Measurements from ENCODE around the gene SEC23IP.
A peak's percentile ranks its signal among the peaks of the same experiment; 100 is the strongest.
"Not testable (repeated sequence)": the region's sequence is repeated elsewhere in the genome, so short reads cannot be mapped to it uniquely, and the experiment has no call there.

SEC23IP gene

DNA sequence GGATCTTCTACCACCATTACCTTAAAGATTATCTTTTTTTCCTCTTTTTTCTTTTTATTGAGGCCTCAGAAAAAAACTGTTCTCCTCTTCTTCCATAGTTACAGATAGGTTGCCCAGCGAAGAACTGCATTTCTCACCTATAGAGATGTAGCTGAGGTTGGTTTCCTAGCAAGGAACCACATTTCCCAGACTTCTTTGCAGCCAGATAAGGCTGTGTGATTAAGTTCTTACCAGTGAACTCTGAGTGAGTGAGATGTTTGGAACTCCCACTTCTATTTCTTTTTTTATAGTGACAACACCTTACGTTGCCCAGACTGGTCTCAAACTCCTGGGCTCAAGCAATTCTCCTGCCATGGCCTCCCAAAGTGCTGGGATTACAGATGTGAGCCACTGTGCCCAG lies 14.0 kb upstream of the SEC23IP start:
- no peaks in the 10 kb centered on the region for H4K20me1 ChIP-seq (ENCODE audit: insufficient read depth, low read length)
- no peak for DNase-seq
- no peaks in the 10 kb centered on the region for H3K9me2 ChIP-seq (replicated peaks; ENCODE audit: insufficient read depth, low read length)
- H3K4me2 ChIP-seq (ENCODE audit: low read depth, low read length) = no peak overlapping the region
- TF ChIP-seq EZH2 (optimal IDR thresholded peaks at IDR 0.05; ENCODE audit: low read depth, low read length) = no peak
- TF ChIP-seq EZH2phosphoT487 (IDR thresholded peaks at IDR 0.05; ENCODE audit: low read length) = no peak
- TF ChIP-seq, protein P1, sequence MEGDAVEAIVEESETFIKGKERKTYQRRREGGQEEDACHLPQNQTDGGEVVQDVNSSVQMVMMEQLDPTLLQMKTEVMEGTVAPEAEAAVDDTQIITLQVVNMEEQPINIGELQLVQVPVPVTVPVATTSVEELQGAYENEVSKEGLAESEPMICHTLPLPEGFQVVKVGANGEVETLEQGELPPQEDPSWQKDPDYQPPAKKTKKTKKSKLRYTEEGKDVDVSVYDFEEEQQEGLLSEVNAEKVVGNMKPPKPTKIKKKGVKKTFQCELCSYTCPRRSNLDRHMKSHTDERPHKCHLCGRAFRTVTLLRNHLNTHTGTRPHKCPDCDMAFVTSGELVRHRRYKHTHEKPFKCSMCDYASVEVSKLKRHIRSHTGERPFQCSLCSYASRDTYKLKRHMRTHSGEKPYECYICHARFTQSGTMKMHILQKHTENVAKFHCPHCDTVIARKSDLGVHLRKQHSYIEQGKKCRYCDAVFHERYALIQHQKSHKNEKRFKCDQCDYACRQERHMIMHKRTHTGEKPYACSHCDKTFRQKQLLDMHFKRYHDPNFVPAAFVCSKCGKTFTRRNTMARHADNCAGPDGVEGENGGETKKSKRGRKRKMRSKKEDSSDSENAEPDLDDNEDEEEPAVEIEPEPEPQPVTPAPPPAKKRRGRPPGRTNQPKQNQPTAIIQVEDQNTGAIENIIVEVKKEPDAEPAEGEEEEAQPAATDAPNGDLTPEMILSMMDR (IDR thresholded peaks at IDR 0.05; ENCODE audit: low read length) = no peak
- H3K4me1 ChIP-seq (ENCODE audit: low read length) = 0 out of 2 replicates have a peak, but pooled peaks cover 4% of the 10 kb centered on the region
- H3K79me2 ChIP-seq (ENCODE audit: low read length) = no peaks in the 10 kb centered on the region
- H3K9ac ChIP-seq (ENCODE audit: low read length) = no peak overlapping the region
- no peak overlapping the region for H2AFZ ChIP-seq (ENCODE audit: low read length)
- H3K36me3 ChIP-seq (replicated peaks; ENCODE audit: insufficient read depth, low read length) = no peaks in the 10 kb centered on the region
- H3F3A ChIP-seq (ENCODE audit: insufficient read depth, low read length) = no peaks in the 10 kb centered on the region
- H3K27ac ChIP-seq (ENCODE audit: low read length) = no peak overlapping the region
- H3K9me3 ChIP-seq (replicated peaks; ENCODE audit: insufficient read depth, low read length) = no peaks in the 10 kb centered on the region
- no peaks in the 10 kb centered on the region for H3K27me3 ChIP-seq (replicated peaks; ENCODE audit: insufficient read depth, low read length)
- H3K4me3 ChIP-seq (ENCODE audit: low read length) = no peak overlapping the region

DNA sequence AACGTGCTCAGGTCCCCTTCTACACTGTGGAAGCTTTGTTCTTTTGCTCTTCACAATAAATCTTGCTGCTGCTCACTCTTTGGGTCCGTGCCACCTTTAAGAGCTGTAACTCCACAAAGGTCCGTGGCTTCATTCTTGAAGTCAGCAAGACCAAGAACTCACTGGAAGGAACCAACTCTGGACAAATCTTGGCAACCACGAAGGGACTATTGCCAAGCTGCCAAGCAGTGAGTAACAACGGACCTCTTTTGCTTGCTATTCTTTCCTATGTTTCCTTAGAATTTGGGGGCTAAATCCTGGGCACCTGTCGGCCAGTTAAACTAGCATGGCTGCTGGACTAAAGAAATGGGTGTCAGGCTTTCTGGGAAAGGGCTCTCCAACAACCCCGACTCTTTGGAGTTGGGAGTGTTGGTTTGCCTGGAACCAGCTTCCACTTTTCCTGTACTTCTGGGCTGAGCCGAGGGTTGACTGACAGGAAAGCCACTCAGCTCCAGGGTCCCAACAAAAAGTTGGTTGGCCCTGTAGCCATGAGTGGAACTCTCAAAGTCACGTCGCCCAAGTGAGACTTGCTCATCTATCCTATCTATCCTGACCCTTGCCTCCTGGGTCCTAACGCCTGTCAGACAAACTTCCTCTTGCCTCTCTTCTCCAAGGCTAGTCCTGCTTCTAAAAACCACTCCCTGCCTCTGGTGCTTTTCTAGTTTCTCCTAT lies 8.5 kb upstream of the SEC23IP start:
- not testable (repeated sequence) for H3K36me3 ChIP-seq (replicated peaks; ENCODE audit: insufficient read depth, low read length)

DNA sequence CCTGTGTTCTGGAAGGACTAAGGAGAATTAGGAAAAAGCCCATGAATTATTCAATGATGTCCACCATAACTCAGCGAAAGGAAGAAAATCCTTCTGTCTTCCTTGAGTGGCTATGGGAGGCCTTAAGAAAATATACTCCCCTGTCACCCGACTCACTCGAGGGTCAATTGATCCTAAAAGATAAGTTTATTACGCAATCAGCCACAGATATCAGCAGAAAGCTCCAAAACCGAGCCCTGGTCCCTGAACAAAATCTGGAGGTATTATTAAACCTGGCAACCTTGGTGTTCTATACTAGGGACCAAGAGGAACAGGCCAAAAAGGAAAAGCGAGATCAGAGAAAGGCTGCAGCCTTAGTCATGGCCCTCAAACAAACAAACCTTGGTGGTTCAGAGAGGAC lies 6.5 kb upstream of the SEC23IP start:
- H3K9ac ChIP-seq (ENCODE audit: low read length); H2AFZ ChIP-seq (ENCODE audit: low read length); H3K27me3 ChIP-seq (replicated peaks; ENCODE audit: insufficient read depth, low read length); H3K36me3 ChIP-seq (replicated peaks; ENCODE audit: insufficient read depth, low read length); H3K4me2 ChIP-seq (ENCODE audit: low read depth, low read length); H3K4me1 ChIP-seq (ENCODE audit: low read length); H3K9me2 ChIP-seq (replicated peaks; ENCODE audit: insufficient read depth, low read length); H3K4me3 ChIP-seq (ENCODE audit: low read length); H3K27ac ChIP-seq (ENCODE audit: low read length); H3K79me2 ChIP-seq (ENCODE audit: low read length); H3F3A ChIP-seq (ENCODE audit: insufficient read depth, low read length); H4K20me1 ChIP-seq (ENCODE audit: insufficient read depth, low read length); DNase-seq; H3K9me3 ChIP-seq (replicated peaks; ENCODE audit: insufficient read depth, low read length): not testable (repeated sequence)

More for the DNA sequence above, 8.5 kb upstream of the SEC23IP start:
- H3K79me2 ChIP-seq (ENCODE audit: low read length); H3K4me2 ChIP-seq (ENCODE audit: low read depth, low read length); H3K4me3 ChIP-seq (ENCODE audit: low read length); DNase-seq; H2AFZ ChIP-seq (ENCODE audit: low read length); H3K9me2 ChIP-seq (replicated peaks; ENCODE audit: insufficient read depth, low read length); H3K9me3 ChIP-seq (replicated peaks; ENCODE audit: insufficient read depth, low read length); H3K27ac ChIP-seq (ENCODE audit: low read length); H4K20me1 ChIP-seq (ENCODE audit: insufficient read depth, low read length); H3K4me1 ChIP-seq (ENCODE audit: low read length); H3F3A ChIP-seq (ENCODE audit: insufficient read depth, low read length); H3K9ac ChIP-seq (ENCODE audit: low read length); H3K27me3 ChIP-seq (replicated peaks; ENCODE audit: insufficient read depth, low read length): not testable (repeated sequence)

DNA sequence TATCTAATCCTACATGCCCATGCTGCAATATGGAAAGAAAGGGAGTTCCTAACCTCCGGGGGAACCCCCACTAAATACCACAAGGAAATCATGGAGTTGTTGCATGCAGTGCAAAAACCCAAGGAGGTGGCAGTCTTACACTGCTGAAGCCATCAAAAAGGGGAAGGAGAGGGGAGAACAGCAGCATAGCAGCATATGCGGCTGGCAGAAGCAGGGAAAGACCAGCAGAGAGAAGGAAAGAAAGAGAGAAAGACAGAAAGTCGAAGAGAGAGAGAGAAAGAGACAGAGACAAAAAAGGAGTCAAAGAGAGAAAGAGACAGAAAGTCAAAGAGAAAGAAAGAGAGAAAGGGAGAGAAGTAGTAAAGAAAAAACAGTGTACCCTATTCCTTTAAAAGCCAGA lies 3.8 kb upstream of the SEC23IP start:
- H3K9me2 ChIP-seq (replicated peaks; ENCODE audit: insufficient read depth, low read length); H3K27me3 ChIP-seq (replicated peaks; ENCODE audit: insufficient read depth, low read length); H3K4me1 ChIP-seq (ENCODE audit: low read length); H3K9me3 ChIP-seq (replicated peaks; ENCODE audit: insufficient read depth, low read length); H3K4me2 ChIP-seq (ENCODE audit: low read depth, low read length); H4K20me1 ChIP-seq (ENCODE audit: insufficient read depth, low read length); H3K4me3 ChIP-seq (ENCODE audit: low read length); H3F3A ChIP-seq (ENCODE audit: insufficient read depth, low read length); H3K9ac ChIP-seq (ENCODE audit: low read length); H3K36me3 ChIP-seq (replicated peaks; ENCODE audit: insufficient read depth, low read length); H2AFZ ChIP-seq (ENCODE audit: low read length); DNase-seq; H3K27ac ChIP-seq (ENCODE audit: low read length): not testable (repeated sequence)
- H3K79me2 ChIP-seq (ENCODE audit: low read length) = peaks cover 16% of the 10 kb centered on the region

DNA sequence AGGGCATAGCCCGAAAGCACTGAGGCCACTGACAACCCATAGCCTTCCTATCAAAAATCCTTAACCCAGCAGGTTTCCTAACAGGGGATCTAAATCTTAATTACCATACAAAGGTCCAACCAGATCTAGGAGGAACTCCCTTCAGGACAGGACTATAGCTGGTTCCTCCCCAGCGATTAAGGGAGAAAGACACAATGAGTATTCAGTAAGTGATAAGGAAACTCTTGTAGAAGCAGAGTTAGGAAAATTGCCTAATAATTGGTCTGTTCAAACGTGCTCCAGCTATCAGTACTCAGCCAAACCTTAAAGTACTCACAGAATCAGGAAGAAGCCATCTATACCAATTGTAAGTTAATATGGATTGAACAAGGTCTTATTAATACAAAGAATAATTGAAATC lies 3.3 kb upstream of the SEC23IP start:
- H2AFZ ChIP-seq (ENCODE audit: low read length); H3K4me3 ChIP-seq (ENCODE audit: low read length); H3K4me1 ChIP-seq (ENCODE audit: low read length); H3K36me3 ChIP-seq (replicated peaks; ENCODE audit: insufficient read depth, low read length); H3F3A ChIP-seq (ENCODE audit: insufficient read depth, low read length); H3K27ac ChIP-seq (ENCODE audit: low read length); H3K9ac ChIP-seq (ENCODE audit: low read length); H3K4me2 ChIP-seq (ENCODE audit: low read depth, low read length); H3K9me3 ChIP-seq (replicated peaks; ENCODE audit: insufficient read depth, low read length); H3K9me2 ChIP-seq (replicated peaks; ENCODE audit: insufficient read depth, low read length); H3K27me3 ChIP-seq (replicated peaks; ENCODE audit: insufficient read depth, low read length); DNase-seq; H4K20me1 ChIP-seq (ENCODE audit: insufficient read depth, low read length): not testable (repeated sequence)
- peaks cover 21% of the 10 kb centered on the region for H3K79me2 ChIP-seq (ENCODE audit: low read length)

DNA sequence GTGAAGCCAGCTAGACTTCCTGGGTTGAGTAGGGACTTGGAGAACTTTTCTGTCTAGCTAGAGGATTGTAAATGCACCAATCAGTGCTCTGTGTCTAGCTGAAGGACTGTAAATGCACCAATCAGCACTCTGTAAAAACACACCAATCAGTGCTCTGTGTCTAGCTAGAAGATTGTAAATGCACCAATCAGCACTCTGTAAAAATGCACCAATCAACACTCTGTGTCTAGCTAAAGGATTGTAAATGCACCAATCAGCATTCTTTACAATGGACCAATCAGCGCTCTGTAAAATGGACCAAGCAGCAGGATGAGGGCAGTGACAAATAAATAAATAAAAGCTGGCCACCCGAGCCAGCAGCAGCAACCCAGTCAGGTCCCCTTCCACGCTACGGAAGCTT lies 2.2 kb upstream of the SEC23IP start:
- not testable (repeated sequence) for H3K9me3 ChIP-seq (replicated peaks; ENCODE audit: insufficient read depth, low read length); H3K36me3 ChIP-seq (replicated peaks; ENCODE audit: insufficient read depth, low read length); H3K9ac ChIP-seq (ENCODE audit: low read length); H2AFZ ChIP-seq (ENCODE audit: low read length); H3K27me3 ChIP-seq (replicated peaks; ENCODE audit: insufficient read depth, low read length); H3K4me3 ChIP-seq (ENCODE audit: low read length); H3F3A ChIP-seq (ENCODE audit: insufficient read depth, low read length); H3K27ac ChIP-seq (ENCODE audit: low read length); H4K20me1 ChIP-seq (ENCODE audit: insufficient read depth, low read length); H3K9me2 ChIP-seq (replicated peaks; ENCODE audit: insufficient read depth, low read length); H3K4me1 ChIP-seq (ENCODE audit: low read length); H3K4me2 ChIP-seq (ENCODE audit: low read depth, low read length); DNase-seq
- H3K79me2 ChIP-seq (ENCODE audit: low read length) = peaks cover 32% of the 10 kb centered on the region

DNA sequence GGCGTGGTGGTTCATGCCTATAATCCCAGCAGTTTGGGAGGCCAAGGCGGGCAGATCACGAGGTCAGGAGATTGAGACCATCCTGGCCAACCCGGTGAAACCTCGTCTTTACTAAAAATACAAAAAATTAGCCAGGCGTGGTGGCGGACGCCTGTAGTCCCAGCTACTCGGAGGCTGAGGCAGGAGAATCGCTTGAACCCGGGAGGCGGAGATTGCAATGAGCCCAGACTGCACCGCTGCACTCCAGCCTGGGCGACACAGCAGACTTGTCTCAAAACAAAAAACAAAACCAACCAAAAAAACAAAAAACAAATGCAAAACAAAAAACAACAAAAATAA lies 712 bp upstream of the SEC23IP start:
- H3K27me3 ChIP-seq (replicated peaks; ENCODE audit: insufficient read depth, low read length); H4K20me1 ChIP-seq (ENCODE audit: insufficient read depth, low read length); H3F3A ChIP-seq (ENCODE audit: insufficient read depth, low read length); H3K9me3 ChIP-seq (replicated peaks; ENCODE audit: insufficient read depth, low read length); H3K36me3 ChIP-seq (replicated peaks; ENCODE audit: insufficient read depth, low read length); H3K9me2 ChIP-seq (replicated peaks; ENCODE audit: insufficient read depth, low read length); H3K27ac ChIP-seq (ENCODE audit: low read length); H3K4me1 ChIP-seq (ENCODE audit: low read length); DNase-seq: not testable (repeated sequence)
- H3K9ac ChIP-seq (ENCODE audit: low read length) = peak overlapping the region; percentile 90; the same call in 1 of the 2 replicates
- peak overlapping the region; percentile 74 for H2AFZ ChIP-seq (ENCODE audit: low read length)
- peaks cover 47% of the 10 kb centered on the region for H3K79me2 ChIP-seq (ENCODE audit: low read length)
- peak overlapping the region; percentile 51; the same call in 1 of the 2 replicates for H3K4me2 ChIP-seq (ENCODE audit: low read depth, low read length)
- H3K4me3 ChIP-seq (ENCODE audit: low read length) = peak overlapping the region; percentile 99

All from MM.1S (cell line).